Measurements from ENCODE around the gene TRAPPC4.
A peak's percentile ranks its signal among the peaks of the same experiment; 100 is the strongest.
"Not testable (repeated sequence)": the region's sequence is repeated elsewhere in the genome, so short reads cannot be mapped to it uniquely, and the experiment has no call there.

Gene TRAPPC4

GRCh38 chr11:119014209-119014924 lies 4.2 kb upstream of the TRAPPC4 start:
- no peak for FAIRE-seq

- FAIRE-seq: no peak
Measured at GRCh38 chr11:119015054-119015611, 3.4 kb upstream of the TRAPPC4 start.

- no peak for FAIRE-seq
Measured at GRCh38 chr11:119016216-119017009, 2.2 kb upstream of the TRAPPC4 start.

GRCh38 chr11:119017377-119017776 lies 1.2 kb upstream of the TRAPPC4 start:
- not testable (repeated sequence) for FAIRE-seq

- no peak for FAIRE-seq
Measured at GRCh38 chr11:119019996-119020395, 1.4 kb downstream of the TRAPPC4 start.

GRCh38 chr11:119021631-119022030 lies 3.1 kb downstream of the TRAPPC4 start:
- FAIRE-seq: no peak

GRCh38 chr11:119023741-119024140 lies 5.2 kb downstream of the TRAPPC4 start:
- no peak for FAIRE-seq

GRCh38 chr11:119024430-119025098 lies 6.0 kb downstream of the TRAPPC4 start:
- FAIRE-seq: no peak

GRCh38 chr11:119025099-119025473 lies 6.5 kb downstream of the TRAPPC4 start:
- no peak for FAIRE-seq

GRCh38 chr11:119025541-119025940 lies 7.0 kb downstream of the TRAPPC4 start:
- no peak for FAIRE-seq

GRCh38 chr11:119025978-119026766 lies 7.6 kb downstream of the TRAPPC4 start:
- no peak for FAIRE-seq

- no peak for FAIRE-seq
Measured at GRCh38 chr11:119026970-119027369, 8.4 kb downstream of the TRAPPC4 start.

GRCh38 chr11:119027561-119028345 lies 9.2 kb downstream of the TRAPPC4 start:
- no peak for FAIRE-seq

- no peak for FAIRE-seq
Measured at GRCh38 chr11:119028346-119029068, 9.9 kb downstream of the TRAPPC4 start.

GRCh38 chr11:119029069-119029339 lies 10.4 kb downstream of the TRAPPC4 start:
- FAIRE-seq: no peak

- no peak for FAIRE-seq
Measured at GRCh38 chr11:119029340-119030028, 10.9 kb downstream of the TRAPPC4 start.

- FAIRE-seq: no peak
Measured at GRCh38 chr11:119030029-119030328, 11.4 kb downstream of the TRAPPC4 start.

- FAIRE-seq: peak; percentile 82
Measured at GRCh38 chr11:119030329-119031047, 11.9 kb downstream of the TRAPPC4 start, which contains the start of gene SLC37A4. SLC37A4 (minus strand) TSS chr11:119030877.

- no peak for FAIRE-seq
Measured at GRCh38 chr11:119031912-119032280, 13.3 kb downstream of the TRAPPC4 start.

- not testable (repeated sequence) for FAIRE-seq
Measured at GRCh38 chr11:119033421-119033820, 14.9 kb downstream of the TRAPPC4 start.
